A204.1 (cell line): Measurements from ENCODE around the gene RAB27A.
"Not testable (repeated sequence)": the region's sequence is repeated elsewhere in the genome, so short reads cannot be mapped to it uniquely, and the experiment has no call there.

ENCODE experiments used
- FAIRE-seq: peaks from 2 replicates; lab custom pipeline; 2012; peaks lifted over from hg19 to GRCh38; lab: Jason Lieb, UNC

Gene RAB27A

GRCh38 chr15:55281517-55282228 is 7.9 kb downstream of the RAB27A start:
- FAIRE-seq = no peak

GRCh38 chr15:55280589-55280988 is 9.0 kb downstream of the RAB27A start:
- FAIRE-seq = not testable (repeated sequence)

DNA sequence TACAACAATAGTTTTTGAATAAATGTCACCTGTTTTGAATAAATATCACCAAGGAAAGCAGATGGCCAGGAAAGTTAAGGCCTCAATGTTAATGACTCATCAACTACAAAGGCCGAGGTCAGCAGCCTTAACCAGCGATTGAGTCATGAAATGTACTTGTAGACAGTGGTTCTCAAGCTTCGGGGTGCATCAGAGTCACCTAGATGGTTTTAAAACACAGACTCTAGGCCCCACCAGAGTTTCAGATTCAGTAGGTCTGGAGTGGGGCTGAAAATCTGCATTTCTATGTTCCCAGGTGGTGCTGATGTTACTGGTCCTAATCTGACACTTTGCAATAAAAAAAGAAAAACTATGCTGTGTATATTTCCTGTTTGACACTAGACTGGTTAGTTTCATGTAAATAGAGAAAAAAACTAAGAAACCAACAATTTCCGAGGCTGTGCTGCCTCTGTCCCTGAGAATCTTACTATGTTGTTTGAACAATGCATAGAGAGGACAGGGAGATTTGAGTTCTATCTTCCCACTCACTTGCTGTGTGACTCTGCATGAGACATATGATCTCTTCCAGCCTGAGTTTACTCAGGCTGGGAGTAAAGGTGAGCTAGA is 9.8 kb downstream of the RAB27A start:
- FAIRE-seq = no peak

GRCh38 chr15:55279100-55279745 is 10.4 kb downstream of the RAB27A start:
- no peak for FAIRE-seq

DNA sequence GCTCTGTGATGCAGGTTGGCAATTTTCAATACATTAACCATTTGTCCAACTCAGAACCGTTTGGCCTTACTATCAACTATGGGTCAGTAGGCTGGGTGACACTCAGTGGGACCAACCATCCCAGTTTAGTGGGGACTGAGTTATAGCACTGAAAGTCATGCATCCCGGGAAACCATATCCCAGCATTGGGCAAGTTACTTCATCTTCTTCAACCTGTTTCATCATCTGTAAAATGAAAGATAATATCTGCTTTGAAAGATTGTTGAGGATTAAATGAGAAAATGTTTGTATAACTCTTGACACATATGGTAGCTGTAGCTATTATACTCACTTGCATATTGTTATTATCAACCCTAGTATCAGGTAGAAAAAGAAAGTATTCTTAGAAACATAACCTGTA is 11.9 kb downstream of the RAB27A start:
- FAIRE-seq = no peak

DNA sequence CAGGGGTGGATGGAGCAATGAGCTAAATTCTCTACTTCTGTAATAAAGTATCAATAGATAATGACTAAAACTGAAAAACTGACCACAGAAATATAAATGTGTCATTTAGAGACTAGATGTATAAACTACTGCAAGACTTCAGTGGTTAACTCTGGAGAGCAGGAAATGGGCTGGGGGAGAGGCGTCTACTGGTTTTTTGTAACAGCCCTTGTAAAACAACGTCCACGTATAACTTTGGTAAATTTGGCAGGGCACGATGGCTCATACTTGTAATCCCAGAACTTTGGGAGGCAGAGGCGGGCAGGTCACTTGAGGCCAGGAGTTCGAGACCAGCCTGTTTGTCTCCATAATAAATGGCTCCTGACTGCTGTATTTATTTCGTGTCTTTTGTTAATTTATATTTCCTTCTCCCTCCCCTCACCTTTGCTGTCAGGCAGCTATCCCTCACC is 12.5 kb downstream of the RAB27A start:
- FAIRE-seq = no peak

DNA sequence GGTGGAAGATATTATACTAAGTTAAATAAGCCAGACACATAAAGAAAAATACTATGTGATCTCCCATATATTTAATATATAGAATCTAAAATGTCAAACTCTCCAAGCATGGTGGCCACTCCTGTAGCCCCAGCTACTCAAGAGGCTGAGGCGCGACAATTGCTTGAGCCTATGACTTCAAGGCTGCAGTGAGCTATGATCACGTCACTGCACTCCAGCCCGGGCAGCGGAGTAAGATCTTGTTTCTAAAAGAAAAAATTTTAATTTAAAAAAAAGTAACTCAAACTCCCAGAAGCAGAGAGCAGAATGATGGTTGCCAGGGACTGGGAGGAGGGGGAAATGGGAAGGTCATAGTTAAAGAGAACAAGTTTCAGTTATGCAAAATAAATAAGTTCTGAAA is 13.3 kb downstream of the RAB27A start:
- FAIRE-seq = no peak

GRCh38 chr15:55270291-55270690 is 19.3 kb downstream of the RAB27A start:
- no peak for FAIRE-seq

- no peak for FAIRE-seq
These were observed 21.4 kb downstream of the RAB27A start for GRCh38 chr15:55268176-55268695.

GRCh38 chr15:55267401-55268175 is 22.0 kb downstream of the RAB27A start:
- FAIRE-seq = no peak

- FAIRE-seq = no peak
These were observed 23.1 kb downstream of the RAB27A start for GRCh38 chr15:55266547-55266946.

GRCh38 chr15:55260562-55261131 is 29.0 kb downstream of the RAB27A start:
- no peak for FAIRE-seq

GRCh38 chr15:55257938-55258337 is 31.7 kb downstream of the RAB27A start:
- FAIRE-seq = no peak

GRCh38 chr15:55257012-55257670 is 32.5 kb downstream of the RAB27A start:
- no peak for FAIRE-seq

GRCh38 chr15:55256281-55257011 is 33.2 kb downstream of the RAB27A start:
- no peak for FAIRE-seq

GRCh38 chr15:55255714-55256113 is 33.9 kb downstream of the RAB27A start:
- no peak for FAIRE-seq

GRCh38 chr15:55254916-55255679 is 34.5 kb downstream of the RAB27A start:
- FAIRE-seq = no peak

DNA sequence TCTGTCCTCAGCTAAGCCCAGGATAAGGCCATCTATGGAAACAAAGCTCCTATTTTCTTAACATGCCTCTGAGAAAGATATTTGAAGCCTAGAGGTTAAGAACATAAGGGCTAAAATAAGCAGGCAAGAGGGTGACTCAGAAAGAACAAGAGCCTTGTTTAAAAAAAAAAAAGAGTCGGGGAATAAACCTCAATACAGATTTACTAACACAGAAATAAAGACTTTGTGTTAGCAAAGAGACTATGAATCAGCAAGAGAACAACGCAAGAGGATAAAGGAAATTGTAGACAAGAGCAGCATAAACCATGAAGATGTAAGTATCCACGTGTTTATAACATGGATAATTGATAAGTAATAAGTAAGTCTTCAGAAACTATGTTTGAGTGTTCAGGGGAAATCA is 36.0 kb downstream of the RAB27A start:
- no peak for FAIRE-seq

- FAIRE-seq = not testable (repeated sequence)
These were observed 37.4 kb downstream of the RAB27A start for GRCh38 chr15:55252201-55252600.

GRCh38 chr15:55250941-55251340 is 38.7 kb downstream of the RAB27A start:
- no peak for FAIRE-seq
